HG03460 (cell line): ENCODE results near the gene CNTNAP2.
"Not testable (repeated sequence)": the region's sequence is repeated elsewhere in the genome, so short reads cannot be mapped to it uniquely, and the experiment has no call there.

ENCODE experiments used
- ATAC-seq: cut with Tn5 transposase; IDR thresholded peaks from one replicate; pipeline ENCODE4 v1.9.1; 2021; ENCODE audit not compliant: unreplicated experiment

CNTNAP2 gene

GRCh38 chr7:148042935-148043631 is 1926.5 kb downstream of the CNTNAP2 start:
- ATAC-seq: no peak

DNA sequence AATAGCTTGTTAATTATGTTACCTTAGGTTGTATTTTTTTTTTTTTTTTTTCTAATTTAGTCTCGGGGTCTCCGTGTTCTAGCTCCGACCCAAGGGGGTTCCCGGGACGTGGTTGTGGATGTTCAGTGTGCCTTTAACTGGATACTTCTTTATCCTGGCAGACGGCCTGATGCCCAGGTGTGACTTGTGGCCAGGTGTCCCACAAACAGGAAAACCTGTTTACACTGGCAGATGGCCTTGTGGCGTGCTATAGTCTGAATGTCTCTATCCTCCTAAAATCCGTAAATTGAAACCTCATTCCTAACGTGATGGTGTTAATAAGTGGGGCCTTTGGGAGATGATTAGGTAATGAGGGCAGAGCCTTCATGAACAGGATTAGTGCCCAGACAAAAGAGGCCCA is 1927.6 kb downstream of the CNTNAP2 start:
- ATAC-seq: no peak

GRCh38 chr7:148045521-148045920 is 1928.9 kb downstream of the CNTNAP2 start:
- no peak for ATAC-seq

DNA sequence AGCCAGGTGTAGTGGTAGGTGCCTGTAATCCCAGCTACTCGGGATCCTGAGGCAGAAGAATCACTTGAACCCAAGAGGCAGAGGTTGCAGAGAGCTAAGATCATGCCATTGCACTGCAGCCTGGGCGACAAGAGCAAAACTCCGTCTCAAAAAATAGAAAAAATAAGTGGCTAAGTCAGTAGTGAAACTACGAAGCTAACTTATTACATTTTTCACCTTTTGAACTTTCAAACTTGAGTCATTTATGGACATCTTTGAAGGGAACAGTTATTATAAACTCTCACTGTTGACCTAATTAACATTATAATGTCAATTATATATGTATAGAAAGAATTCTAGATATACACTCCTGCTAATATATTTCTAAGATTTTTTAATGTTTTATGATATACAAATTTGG is 1932.5 kb downstream of the CNTNAP2 start:
- ATAC-seq: peak; percentile 39

GRCh38 chr7:148050492-148051158 is 1934.0 kb downstream of the CNTNAP2 start:
- ATAC-seq: no peak

GRCh38 chr7:148056406-148056805 is 1939.8 kb downstream of the CNTNAP2 start:
- ATAC-seq: no peak

DNA sequence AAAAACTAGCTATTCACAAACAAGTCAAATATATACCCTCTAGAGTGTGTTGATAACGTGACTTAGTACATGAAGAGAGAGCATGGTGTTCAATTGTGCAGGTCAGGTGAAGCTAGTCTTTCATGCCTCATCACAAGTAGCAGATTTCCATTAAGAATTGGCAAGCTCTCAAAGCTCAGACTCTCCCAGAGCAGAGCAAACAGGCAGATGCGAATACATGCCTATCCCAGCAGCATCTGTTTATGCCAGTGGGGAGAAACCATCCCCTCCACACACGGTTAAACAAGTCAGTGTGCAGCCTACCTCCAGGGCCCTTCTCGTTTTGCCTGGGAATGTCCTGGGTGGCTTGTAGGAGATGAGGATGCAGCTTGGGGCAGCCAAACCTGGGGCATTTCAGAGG is 1941.5 kb downstream of the CNTNAP2 start:
- no peak for ATAC-seq

- no peak for ATAC-seq
These were observed 1942.2 kb downstream of the CNTNAP2 start for GRCh38 chr7:148058753-148059152.

GRCh38 chr7:148060724-148061123 is 1944.1 kb downstream of the CNTNAP2 start:
- ATAC-seq: peak; percentile 94

DNA sequence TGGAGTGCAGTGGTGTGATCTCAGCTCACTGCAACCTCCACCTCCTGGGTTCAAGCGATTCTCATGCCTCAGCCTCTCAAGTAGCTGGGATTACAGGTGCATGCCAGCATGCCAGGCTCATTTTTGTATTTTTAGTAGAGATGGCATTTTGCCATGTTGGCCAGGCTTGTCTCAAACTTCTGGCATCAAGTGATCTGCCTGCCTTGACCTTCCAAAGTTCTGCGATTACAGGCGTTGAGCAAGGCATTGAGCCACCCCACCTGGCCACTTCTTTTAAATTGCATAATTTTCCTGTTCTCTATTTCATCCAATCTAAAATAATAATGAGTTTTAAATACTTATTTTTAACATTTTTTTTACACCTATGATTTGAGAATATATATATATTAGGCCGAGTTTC is 1961.5 kb downstream of the CNTNAP2 start:
- not testable (repeated sequence) for ATAC-seq

GRCh38 chr7:148079206-148080080 is 1962.8 kb downstream of the CNTNAP2 start:
- ATAC-seq: no peak

- ATAC-seq: no peak
These were observed 1966.8 kb downstream of the CNTNAP2 start for GRCh38 chr7:148083448-148083847.

DNA sequence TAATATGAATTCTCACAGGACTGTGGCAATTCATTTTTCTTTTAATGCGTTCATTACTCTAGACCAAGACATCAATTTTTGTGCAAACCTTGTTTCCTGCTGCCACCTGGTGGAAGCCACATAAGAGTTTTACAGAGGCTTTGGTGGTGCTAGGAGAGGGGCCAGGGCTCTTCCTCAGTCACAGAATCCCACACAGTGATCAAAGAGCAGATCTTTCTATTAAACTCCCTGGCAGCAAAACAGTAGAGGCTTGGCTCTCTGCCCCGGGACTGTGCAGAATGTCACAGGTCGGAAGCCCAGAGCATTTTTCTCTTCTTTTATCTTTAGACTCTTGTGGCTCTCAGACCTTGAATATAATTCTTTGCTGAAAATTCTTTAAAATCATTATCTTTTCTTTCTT is 1967.5 kb downstream of the CNTNAP2 start:
- ATAC-seq: peak; percentile 82

DNA sequence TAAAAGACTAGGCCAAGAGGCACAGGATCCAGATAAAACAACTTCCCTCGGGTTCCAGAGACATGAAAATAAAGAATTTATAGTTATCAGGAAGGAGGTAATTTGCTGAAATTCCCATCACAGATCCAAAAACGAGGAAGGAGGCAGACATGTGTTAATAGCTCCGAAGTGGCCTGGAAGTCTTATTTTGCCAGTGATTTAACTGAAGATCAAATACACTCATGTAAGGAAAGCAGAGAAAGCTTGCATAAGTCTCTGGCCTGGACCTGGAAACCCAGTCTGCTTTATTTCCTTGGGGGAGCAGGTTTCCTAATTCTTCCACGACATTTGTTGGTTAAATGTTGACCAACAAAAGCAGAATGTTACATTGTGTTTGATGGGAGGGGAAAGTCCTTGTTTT is 1975.3 kb downstream of the CNTNAP2 start:
- ATAC-seq: no peak

DNA sequence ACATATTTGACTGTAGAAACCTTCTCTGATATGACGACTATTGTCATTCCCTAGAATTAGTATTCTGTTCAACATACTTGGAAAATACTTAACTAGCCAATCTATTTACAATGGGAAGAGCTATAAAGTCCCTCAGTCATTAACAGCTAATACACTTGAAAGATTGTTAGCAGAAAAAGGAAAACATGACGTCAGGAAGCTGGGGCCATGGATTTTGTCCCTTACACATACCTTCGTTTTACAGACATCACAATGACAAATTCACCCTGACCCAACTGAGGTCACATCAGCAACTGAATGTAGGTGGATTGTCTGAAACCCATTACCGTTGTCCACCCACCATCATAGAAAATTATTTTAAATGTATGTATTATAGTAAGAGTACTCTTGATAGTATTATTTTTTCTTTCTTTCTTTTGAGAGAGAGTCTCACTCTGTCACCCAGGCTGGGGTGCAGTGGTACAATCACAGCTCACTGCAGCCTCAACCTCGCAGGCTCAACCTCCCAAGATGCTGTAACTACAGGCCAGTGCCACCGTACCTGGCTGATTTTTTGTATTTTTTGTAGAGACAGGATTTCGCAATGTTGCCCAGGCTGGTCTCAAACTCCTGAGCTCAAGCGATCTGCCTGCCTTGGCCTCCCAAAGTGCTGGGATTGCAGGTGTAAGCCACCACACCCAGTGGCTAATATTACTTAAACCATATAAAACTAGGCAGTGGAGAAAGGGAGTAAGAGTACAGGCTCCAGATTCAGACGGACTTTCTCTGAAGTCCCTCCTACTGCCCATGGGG is 1977.0 kb downstream of the CNTNAP2 start:
- no peak for ATAC-seq

- ATAC-seq: no peak
These were observed 1978.5 kb downstream of the CNTNAP2 start for GRCh38 chr7:148095066-148095465.

DNA sequence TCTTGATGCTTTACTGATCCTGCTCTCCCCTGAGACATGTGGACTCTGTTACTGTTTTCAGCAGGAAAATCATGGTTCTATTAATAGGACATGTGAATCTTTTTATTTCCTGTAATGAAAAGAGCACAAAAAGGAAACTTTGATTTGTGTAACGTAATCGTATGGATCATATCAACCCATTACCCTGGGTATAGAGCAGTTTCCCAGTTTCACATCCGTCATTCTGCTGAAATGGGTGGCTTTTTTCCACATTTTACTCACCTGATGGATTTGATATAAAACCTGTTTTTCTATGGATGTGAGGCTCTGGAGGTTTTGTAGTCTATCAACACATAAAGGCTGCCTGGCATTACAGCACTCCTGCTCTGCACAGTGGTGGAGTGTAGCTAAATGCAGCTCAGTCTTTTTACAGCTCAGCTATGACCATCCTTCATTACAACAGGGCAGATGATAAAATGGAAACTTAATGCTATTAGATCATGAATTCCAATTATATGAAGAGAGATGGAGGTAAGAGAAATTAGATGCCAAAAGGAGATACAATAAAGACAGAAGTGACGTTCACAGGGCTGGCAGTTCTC is 1987.6 kb downstream of the CNTNAP2 start:
- ATAC-seq: no peak

- ATAC-seq: no peak
These were observed 1988.3 kb downstream of the CNTNAP2 start for GRCh38 chr7:148104924-148105323.

DNA sequence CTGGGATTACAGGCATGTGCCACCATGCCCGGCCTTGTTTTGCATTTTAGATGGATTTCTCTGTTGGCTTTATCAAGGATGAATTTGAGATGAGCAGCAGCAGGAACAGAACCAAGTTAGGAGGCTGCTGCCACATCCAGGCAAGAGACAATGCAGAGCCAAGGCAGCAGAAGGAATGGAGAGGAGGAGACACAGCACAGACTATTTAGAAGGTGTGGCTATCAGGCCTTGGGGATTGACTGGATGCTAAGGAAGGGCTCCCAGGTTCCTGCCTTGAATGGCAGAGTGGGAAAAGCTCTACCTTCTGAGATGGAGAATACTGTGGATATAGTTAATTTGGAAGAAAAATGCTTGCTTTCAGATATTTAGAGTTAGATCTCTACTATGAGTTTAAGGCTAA is 1989.3 kb downstream of the CNTNAP2 start:
- ATAC-seq: no peak

DNA sequence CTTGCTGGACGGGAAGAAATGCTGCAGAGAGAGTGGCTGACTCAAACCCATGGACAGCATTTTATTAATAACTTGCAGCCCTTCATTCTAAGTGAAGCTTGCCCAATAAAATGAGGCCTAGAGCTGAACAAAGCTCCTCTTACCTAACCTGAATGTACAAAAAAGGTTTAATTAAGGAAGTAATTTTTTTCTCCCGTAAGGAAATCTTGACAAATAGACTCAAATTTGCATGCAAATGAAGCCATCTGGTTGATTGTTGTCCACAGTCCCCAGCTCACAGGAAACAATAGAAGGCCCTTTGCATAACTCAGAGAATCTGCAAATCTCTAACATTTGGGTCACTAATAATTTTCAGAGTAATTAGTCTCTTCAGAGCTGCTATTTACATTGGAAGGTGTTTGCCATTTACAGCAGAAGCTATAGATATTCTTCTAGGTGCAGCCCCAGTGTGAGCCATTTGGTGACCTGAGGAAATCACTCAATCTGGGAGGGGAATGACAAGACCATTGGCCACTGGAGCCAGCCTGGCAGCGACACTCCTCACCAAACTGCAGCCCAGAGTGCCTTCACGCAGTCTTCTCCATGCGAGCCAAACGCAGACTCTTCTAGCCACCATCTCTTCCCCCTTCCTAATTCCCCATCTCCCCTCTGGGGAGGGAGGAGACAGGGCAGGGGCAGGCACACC is 1991.0 kb downstream of the CNTNAP2 start:
- no peak for ATAC-seq
